Activated naive CD8-positive, alpha-beta T cell treated with anti-CD3 and anti-CD28 coated beads, Interleukin-2, amount 50 U/mL, for 16 hours (primary cell): ENCODE data around the gene LGALSL.
"Not testable (repeated sequence)": the region's sequence is repeated elsewhere in the genome, so short reads cannot be mapped to it uniquely, and the experiment has no call there.

ENCODE experiments used
- DNase-seq: peaks from one replicate; pipeline ENCODE4 v3.0.0-alpha.2; 2020; ENCODE audit warnings: low read depth, low spot score

Gene LGALSL

GRCh38 chr2:64442801-64443429 lies 11.0 kb upstream of the LGALSL start:
- no peak for DNase-seq

- DNase-seq = not testable (repeated sequence)
These were observed 8.0 kb upstream of the LGALSL start for GRCh38 chr2:64445970-64446369.

- DNase-seq = no peak
These were observed 6.5 kb upstream of the LGALSL start for GRCh38 chr2:64447317-64448040.

- no peak for DNase-seq
These were observed 5.9 kb upstream of the LGALSL start for GRCh38 chr2:64448041-64448426.

GRCh38 chr2:64451051-64451450 lies 2.9 kb upstream of the LGALSL start:
- no peak for DNase-seq

- no peak for DNase-seq
These were observed 697 bp downstream of the LGALSL start for GRCh38 chr2:64454386-64455332.

- DNase-seq = no peak
These were observed 1.6 kb downstream of the LGALSL start for GRCh38 chr2:64455545-64455944.

GRCh38 chr2:64456293-64456692 lies 2.3 kb downstream of the LGALSL start:
- no peak for DNase-seq

- DNase-seq = no peak
These were observed 3.6 kb downstream of the LGALSL start for GRCh38 chr2:64457524-64457923.

GRCh38 chr2:64459575-64459974 lies 5.6 kb downstream of the LGALSL start:
- no peak for DNase-seq

GRCh38 chr2:64460330-64460729 lies 6.4 kb downstream of the LGALSL start:
- DNase-seq = no peak

- no peak for DNase-seq
These were observed 7.5 kb downstream of the LGALSL start for GRCh38 chr2:64461271-64462058.

- DNase-seq = no peak
These were observed 8.2 kb downstream of the LGALSL start for GRCh38 chr2:64462171-64462570.

- DNase-seq = no peak
These were observed 9.2 kb downstream of the LGALSL start for GRCh38 chr2:64462940-64463700.

- no peak for DNase-seq
These were observed 9.8 kb downstream of the LGALSL start for GRCh38 chr2:64463781-64464180.

- no peak for DNase-seq
These were observed 12.6 kb downstream of the LGALSL start for GRCh38 chr2:64466478-64467085.

- no peak for DNase-seq
These were observed 13.3 kb downstream of the LGALSL start for GRCh38 chr2:64467096-64467843.

- DNase-seq = no peak
These were observed 15.3 kb downstream of the LGALSL start for GRCh38 chr2:64469261-64469660.

GRCh38 chr2:64470071-64470470 lies 16.1 kb downstream of the LGALSL start:
- no peak for DNase-seq
